H9 (cell line): Measurements from ENCODE around the gene NEK4. TPM values are rescaled to one million over a fixed set of nuclear protein-coding genes. Genes with fewer than 3 reads are reported as not detected.

Source experiments
- DNase-seq: peaks from one replicate; pipeline ENCODE4 v3.0.0-alpha.2; 2017
- H2AFZ ChIP-seq: one replicate; pipeline ENCODE4 v1.6.1; 2013; ENCODE audit warnings: mild to moderate bottlenecking, low read length, control low read depth, moderate library complexity
- H2AK5ac ChIP-seq: 2 replicates; pipeline ENCODE4 v1.6.1; 2013; ENCODE audit warnings: low read length, control low read depth, mixed read lengths; ENCODE audit not compliant: insufficient read length
- H2BK120ac ChIP-seq: one replicate; pipeline ENCODE4 v1.6.1; 2013; ENCODE audit warnings: low read depth, mild to moderate bottlenecking, low read length, control low read depth, inconsistent platforms; ENCODE audit not compliant: poor library complexity, severe bottlenecking
- H2BK12ac ChIP-seq: 2 replicates; pipeline ENCODE4 v1.6.1; 2013; ENCODE audit warnings: low read length, control low read depth, mixed read lengths, low read depth; ENCODE audit not compliant: insufficient read length
- H2BK15ac ChIP-seq: 2 replicates; pipeline ENCODE4 v1.6.1; 2013; ENCODE audit warnings: low read depth, low read length, control low read depth
- H2BK20ac ChIP-seq: one replicate; pipeline ENCODE4 v1.6.1; 2013; ENCODE audit warnings: low read depth, mild to moderate bottlenecking, low read length, control low read depth, inconsistent platforms; ENCODE audit not compliant: poor library complexity, severe bottlenecking
- H2BK5ac ChIP-seq: 2 replicates; pipeline ENCODE4 v1.6.1; 2013; ENCODE audit warnings: low read length, control low read depth, mixed read lengths; ENCODE audit not compliant: insufficient read length
- H3K14ac ChIP-seq: 2 replicates; pipeline ENCODE4 v1.6.1; 2013; ENCODE audit warnings: low read length, control low read depth; ENCODE audit not compliant: insufficient read depth
- H3K18ac ChIP-seq: 2 replicates; pipeline ENCODE4 v1.6.1; 2013; ENCODE audit warnings: low read depth, mild to moderate bottlenecking, mixed read lengths, low read length, control low read depth; ENCODE audit not compliant: insufficient read length
- H3K23ac ChIP-seq: 2 replicates; pipeline ENCODE4 v1.6.1; 2013; ENCODE audit warnings: low read length, control low read depth, mixed read lengths, low read depth; ENCODE audit not compliant: insufficient read length
- H3K23me2 ChIP-seq: 2 replicates; pipeline ENCODE4 v1.6.1; 2013; ENCODE audit warnings: low read depth, mild to moderate bottlenecking, mixed read lengths, low read length, control low read depth; ENCODE audit not compliant: insufficient read length, poor library complexity, severe bottlenecking
- H3K27ac ChIP-seq: 2 replicates; pipeline ENCODE4 v1.5.1; 2013; ENCODE audit warnings: low read length, control low read depth, mixed read lengths, low read depth; ENCODE audit not compliant: insufficient read length
- H3K27me3 ChIP-seq: 2 replicates; pipeline ENCODE4 v1.6.1; 2013; ENCODE audit warnings: low read length, control low read depth, inconsistent platforms; ENCODE audit not compliant: insufficient read depth
- H3K4ac ChIP-seq: 2 replicates; pipeline ENCODE4 v1.6.1; 2013; ENCODE audit warnings: low read depth, mild to moderate bottlenecking, control low read depth, inconsistent platforms, low read length, moderate library complexity
- H3K4me1 ChIP-seq: 2 replicates; pipeline ENCODE4 v1.6.1; 2013; ENCODE audit warnings: low read length, control low read depth, inconsistent platforms; ENCODE audit not compliant: insufficient read depth
- H3K4me2 ChIP-seq: 2 replicates; pipeline ENCODE4 v1.6.1; 2013; ENCODE audit warnings: low read length, control low read depth, mixed read lengths; ENCODE audit not compliant: insufficient read length, insufficient read depth
- H3K56ac ChIP-seq: 2 replicates; pipeline ENCODE4 v1.6.1; 2013; ENCODE audit warnings: low read depth, mild to moderate bottlenecking, mixed read lengths, low read length, control low read depth; ENCODE audit not compliant: insufficient read length
- H3K79me1 ChIP-seq: 2 replicates; pipeline ENCODE4 v1.6.1; 2013; ENCODE audit warnings: low read depth, mild to moderate bottlenecking, moderate library complexity, low read length, control low read depth, inconsistent platforms; ENCODE audit not compliant: insufficient read depth, poor library complexity, severe bottlenecking
- H3K79me2 ChIP-seq: 2 replicates; pipeline ENCODE4 v1.6.1; 2013; ENCODE audit warnings: low read length, control low read depth, inconsistent platforms; ENCODE audit not compliant: insufficient read depth
- H3K9ac ChIP-seq: 2 replicates; pipeline ENCODE4 v1.6.1; 2013; ENCODE audit warnings: low read length, control low read depth, mixed read lengths; ENCODE audit not compliant: insufficient read length; ENCODE audit errors: extremely low read depth
- H3K9me3 ChIP-seq: one replicate; pipeline ENCODE4 v1.6.1; 2013; ENCODE audit warnings: low read depth, low read length, inconsistent platforms; ENCODE audit not compliant: control insufficient read depth
- H3T11ph ChIP-seq: one replicate; pipeline ENCODE4 v1.6.1; 2013; ENCODE audit warnings: mild to moderate bottlenecking, low read length, control low read depth, inconsistent platforms
- H4K20me1 ChIP-seq: one replicate; pipeline ENCODE4 v1.6.1; 2013; ENCODE audit not compliant: control insufficient read depth, insufficient read length, insufficient read depth
- H4K5ac ChIP-seq: 2 replicates; pipeline ENCODE4 v1.6.1; 2013; ENCODE audit warnings: low read depth, mild to moderate bottlenecking, mixed read lengths, low read length, control low read depth; ENCODE audit not compliant: insufficient read length
- H4K8ac ChIP-seq: replicated peaks from 2 replicates; pipeline ENCODE4 v1.6.1; 2013; ENCODE audit warnings: low read length, control low read depth, mixed read lengths, low read depth; ENCODE audit not compliant: insufficient read length
- H4K91ac ChIP-seq: 2 replicates; pipeline ENCODE4 v1.6.1; 2013; ENCODE audit warnings: low read depth, mild to moderate bottlenecking, moderate library complexity, mixed read lengths, low read length, control low read depth; ENCODE audit not compliant: insufficient read length
- H3K27ac Mint-ChIP-seq, 3 experiments: 2 replicates in 2 of 3; 3 replicates in 1 of 3; pipeline ENCODE4 v1.8.0; 2020 to 2021; ENCODE audit warnings: mixed read lengths in 3 of 3, mild to moderate bottlenecking in 1 of 3, moderate library complexity in 1 of 3
- H3K27me3 Mint-ChIP-seq: 2 replicates; pipeline ENCODE4 v1.8.0; 2021; ENCODE audit warnings: low read depth, mild to moderate bottlenecking, moderate library complexity, mixed read lengths
- H3K36me3 Mint-ChIP-seq, 3 experiments: 2 replicates in 2 of 3; 3 replicates in 1 of 3; pipeline ENCODE4 v1.8.0; 2020 to 2021; ENCODE audit warnings: low read depth in 3 of 3, mixed read lengths in 3 of 3; ENCODE audit not compliant: insufficient read depth in 1 of 3
- H3K4me1 Mint-ChIP-seq, 2 experiments: 2 replicates each; pipeline ENCODE4 v1.8.0; 2020; ENCODE audit warnings: mixed read lengths in 2 of 2
- H3K4me3 Mint-ChIP-seq, 2 experiments: 2 replicates in 1 of 2; 3 replicates in 1 of 2; pipeline ENCODE4 v1.8.0; 2020 to 2021; ENCODE audit warnings: mild to moderate bottlenecking in 2 of 2, mixed read lengths in 2 of 2, moderate library complexity in 1 of 2
- H3K9me3 Mint-ChIP-seq, 2 experiments: 2 replicates in 1 of 2; 3 replicates in 1 of 2; pipeline ENCODE4 v1.8.0; 2020; ENCODE audit warnings: mild to moderate bottlenecking in 2 of 2, mixed read lengths in 2 of 2, moderate library complexity in 1 of 2
- WGBS: extraction: QIAGEN DNeasy Blood & Tissue Kit; methylation state at CpG from one replicate; pipeline ENCODE4 v1.1.7; 2013; ENCODE audit warnings: missing lambda C conversion rate, low lambda C conversion rate, mixed read lengths; ENCODE audit not compliant: insufficient read length; ENCODE audit errors: extremely low coverage; 5-methylcytosine and 5-hydroxymethylcytosine counted together
- total RNA-seq: library from RNA; stranded (reverse); gene quantifications from 2 replicates; pipeline ENCODE4 v1.2.1, GENCODE V29; 2021
- TF ChIP-seq, protein P1 (sequence below): fragments of 200-600 bp; sonication (generic); conservative IDR thresholded peaks from 3 replicates; pipeline ENCODE4 v1.8.0; 2021; ENCODE audit warnings: antibody characterized with exemption, mild to moderate bottlenecking

The NEK4 gene
- total RNA-seq, 1 experiment from 2014 or later: 36.0 TPM

DNA sequence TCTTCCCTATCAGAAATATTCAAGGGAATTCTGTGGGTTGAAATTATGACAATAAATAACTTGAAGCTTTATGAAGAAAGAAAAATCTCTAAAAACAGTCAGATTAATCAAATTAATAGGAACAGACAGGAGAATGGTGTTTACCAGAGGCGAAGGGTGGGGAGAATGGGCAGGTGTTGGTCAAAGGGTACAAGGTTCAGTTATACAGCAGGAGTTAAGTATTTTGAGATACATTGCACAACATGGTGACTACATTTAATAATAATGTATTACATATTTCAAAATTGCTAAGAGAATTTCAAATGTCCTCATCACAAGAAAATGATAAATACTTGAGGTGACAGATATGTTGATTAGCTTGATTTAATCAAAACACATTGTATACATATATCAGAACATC, 46.2 kb downstream of the NEK4 start:
- Histone ChIP-seq H2AK5ac (no peak overlapping the region), H3T11ph (no peak overlapping the region), H3K79me1 (no peaks in the 10 kb centered on the region), H3K9me3 (no peaks in the 10 kb centered on the region), H3K79me2 (no peaks in the 10 kb centered on the region), H2BK12ac (no peak overlapping the region), H3K4me2 (no peak overlapping the region), H2BK5ac (no peak overlapping the region), H4K91ac (no peak overlapping the region), H3K23me2 (no peaks in the 10 kb centered on the region), H3K27ac (no peak overlapping the region), H3K4ac (no peak overlapping the region), H3K18ac (no peak overlapping the region), H2AFZ (no peak overlapping the region), H3K9ac (no peak overlapping the region), H3K14ac (no peak overlapping the region), H3K27me3 (no peaks in the 10 kb centered on the region), H4K20me1 (no peaks in the 10 kb centered on the region), H2BK15ac (no peak overlapping the region), H3K4me1 (no peaks in the 10 kb centered on the region), H4K5ac (no peak overlapping the region), H2BK120ac (no peak overlapping the region), H2BK20ac (no peak overlapping the region), H3K56ac (no peak overlapping the region), H3K23ac (no peak overlapping the region), H4K8ac (no peak overlapping the region)
- Mint-ChIP-seq H3K27ac (no peak overlapping the region), H3K36me3 (peaks cover 18 to 24% (median 18%) of the 10 kb centered on the region in 3 experiments), H3K9me3 (peaks cover 10 to 13% of the 10 kb centered on the region in 2 experiments), H3K4me1 (no peaks in the 10 kb centered on the region), H3K27me3 (no peaks in the 10 kb centered on the region), H3K4me3 (no peak overlapping the region)
- TF ChIP-seq, protein P1, sequence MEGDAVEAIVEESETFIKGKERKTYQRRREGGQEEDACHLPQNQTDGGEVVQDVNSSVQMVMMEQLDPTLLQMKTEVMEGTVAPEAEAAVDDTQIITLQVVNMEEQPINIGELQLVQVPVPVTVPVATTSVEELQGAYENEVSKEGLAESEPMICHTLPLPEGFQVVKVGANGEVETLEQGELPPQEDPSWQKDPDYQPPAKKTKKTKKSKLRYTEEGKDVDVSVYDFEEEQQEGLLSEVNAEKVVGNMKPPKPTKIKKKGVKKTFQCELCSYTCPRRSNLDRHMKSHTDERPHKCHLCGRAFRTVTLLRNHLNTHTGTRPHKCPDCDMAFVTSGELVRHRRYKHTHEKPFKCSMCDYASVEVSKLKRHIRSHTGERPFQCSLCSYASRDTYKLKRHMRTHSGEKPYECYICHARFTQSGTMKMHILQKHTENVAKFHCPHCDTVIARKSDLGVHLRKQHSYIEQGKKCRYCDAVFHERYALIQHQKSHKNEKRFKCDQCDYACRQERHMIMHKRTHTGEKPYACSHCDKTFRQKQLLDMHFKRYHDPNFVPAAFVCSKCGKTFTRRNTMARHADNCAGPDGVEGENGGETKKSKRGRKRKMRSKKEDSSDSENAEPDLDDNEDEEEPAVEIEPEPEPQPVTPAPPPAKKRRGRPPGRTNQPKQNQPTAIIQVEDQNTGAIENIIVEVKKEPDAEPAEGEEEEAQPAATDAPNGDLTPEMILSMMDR: no peak
- no peak for DNase-seq
- no CpG with 5 or more reads among the region's 1 CpG for WGBS
